ENCODE data around the gene CNNM1.

GRCh38 chr10:99316374-99316773 lies 12.8 kb upstream of the CNNM1 start:
- no peak for TF ChIP-seq FOXM1 (IDR thresholded peaks at IDR 0.05; ENCODE audit: borderline replicate concordance)
- no peak for TF ChIP-seq FOXK2 (IDR thresholded peaks at IDR 0.05)
- no peak for TF ChIP-seq NFRKB (IDR thresholded peaks at IDR 0.05)
- TF ChIP-seq SP1 (IDR thresholded peaks at IDR 0.05), result no peak
- TF ChIP-seq ELF4 (IDR thresholded peaks at IDR 0.05), result no peak
- no peak for TF ChIP-seq CTBP1 (IDR thresholded peaks at IDR 0.05; ENCODE audit: borderline replicate concordance)
- TF ChIP-seq L3MBTL2 (conservative IDR thresholded peaks at IDR 0.05), result no peak
- TF ChIP-seq ZNF384 (IDR thresholded peaks at IDR 0.05), result no peak
- TF ChIP-seq BHLHE40 (IDR thresholded peaks at IDR 0.05; ENCODE audit: borderline replicate concordance), result no peak
- TF ChIP-seq ARNT (IDR thresholded peaks at IDR 0.05), result no peak
- TF ChIP-seq FOXA1 (IDR thresholded peaks at IDR 0.05), result no peak
- no peak for TF ChIP-seq TARDBP (IDR thresholded peaks at IDR 0.05)
- TF ChIP-seq PKNOX1 (IDR thresholded peaks at IDR 0.05), result no peak
- TF ChIP-seq LEF1 (IDR thresholded peaks at IDR 0.05; ENCODE audit: borderline replicate concordance), result no peak

Measured in HEK293T (cell line).